Tongue (tissue), 2 donors: ENCODE measurements around the gene CNN3. TPM values are rescaled to one million over a fixed set of nuclear protein-coding genes. Genes with fewer than 3 reads are reported as not detected.
A peak's percentile ranks its signal among the peaks of the same experiment; 100 is the strongest.

ENCODE experiments used
- DNase-seq: peaks from one replicate; pipeline ENCODE4 v3.0.0-alpha.2; 2015
- total RNA-seq: library from RNA; depleted of rRNA; stranded (reverse); fragments of >200 nt; gene quantifications from one replicate; pipeline ENCODE4 v1.2.3, GENCODE V29; 2014

Gene CNN3
- total RNA-seq, 1 donor from 2014 or later, result 284 TPM

DNA sequence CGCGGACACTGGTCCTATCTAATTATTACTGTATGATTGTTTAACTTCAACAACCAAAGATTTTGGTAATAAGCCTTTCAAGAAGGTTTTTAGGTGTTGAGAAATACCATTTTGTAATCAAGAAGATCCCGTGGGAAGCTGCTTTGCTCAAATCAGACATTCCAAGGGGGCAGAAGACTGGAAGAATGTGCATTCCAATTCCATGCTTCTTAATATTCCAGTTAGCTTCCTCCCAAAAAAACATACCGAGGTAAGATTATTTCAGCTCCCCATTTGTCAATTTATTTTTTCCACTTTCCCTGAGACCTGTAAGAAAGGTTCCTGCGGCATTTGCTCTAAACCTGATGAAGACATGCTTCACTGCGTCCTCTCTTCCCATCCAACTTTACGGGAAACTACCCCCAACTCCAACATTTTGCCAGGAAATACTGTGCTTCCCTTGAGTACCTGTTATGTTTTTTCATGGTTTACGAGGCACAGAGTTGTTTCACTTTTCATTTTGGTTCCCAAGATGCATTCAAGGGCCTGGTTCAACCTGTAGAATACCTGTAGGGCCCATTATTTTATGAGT, 4.1 kb downstream of the CNN3 start:
- DNase-seq, result no peak

DNA sequence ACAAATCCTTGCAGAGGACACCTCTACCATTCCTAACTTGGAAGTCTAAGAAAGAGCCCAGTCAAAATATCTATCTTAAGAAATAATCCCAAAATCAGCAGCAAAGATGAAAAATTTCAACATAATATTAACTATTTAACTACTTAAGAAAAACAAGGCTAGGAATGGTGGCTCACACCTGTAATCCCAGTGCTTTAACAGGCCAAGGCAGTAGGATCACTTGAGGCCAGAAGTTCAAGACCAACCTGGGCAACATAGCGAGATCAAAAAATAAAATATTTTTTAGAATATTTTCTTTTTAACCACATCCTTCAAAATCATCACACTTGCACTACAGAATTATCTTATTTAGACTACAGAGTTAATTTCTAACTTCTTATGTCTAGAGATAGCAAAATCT, 4.9 kb downstream of the CNN3 start:
- no peak for DNase-seq

DNA sequence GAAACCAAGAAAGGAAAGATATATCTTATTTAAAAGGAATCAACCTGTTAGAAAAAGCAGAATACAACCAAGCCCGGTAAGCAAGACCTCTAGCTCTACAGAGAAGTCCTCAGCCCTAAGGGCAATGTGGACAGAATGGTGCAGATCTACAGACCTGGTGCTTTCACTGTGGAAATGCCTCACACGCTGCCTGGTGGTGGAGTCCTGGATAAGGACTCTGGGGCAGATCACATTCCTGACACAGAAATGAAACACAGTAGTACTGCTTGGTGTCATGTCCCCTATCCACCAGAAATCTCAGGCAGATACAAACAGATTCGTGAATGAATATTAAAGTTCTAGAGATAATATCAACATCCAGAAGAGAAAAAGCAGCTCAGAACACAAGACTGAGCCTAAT, 6.8 kb downstream of the CNN3 start:
- DNase-seq, result no peak

DNA sequence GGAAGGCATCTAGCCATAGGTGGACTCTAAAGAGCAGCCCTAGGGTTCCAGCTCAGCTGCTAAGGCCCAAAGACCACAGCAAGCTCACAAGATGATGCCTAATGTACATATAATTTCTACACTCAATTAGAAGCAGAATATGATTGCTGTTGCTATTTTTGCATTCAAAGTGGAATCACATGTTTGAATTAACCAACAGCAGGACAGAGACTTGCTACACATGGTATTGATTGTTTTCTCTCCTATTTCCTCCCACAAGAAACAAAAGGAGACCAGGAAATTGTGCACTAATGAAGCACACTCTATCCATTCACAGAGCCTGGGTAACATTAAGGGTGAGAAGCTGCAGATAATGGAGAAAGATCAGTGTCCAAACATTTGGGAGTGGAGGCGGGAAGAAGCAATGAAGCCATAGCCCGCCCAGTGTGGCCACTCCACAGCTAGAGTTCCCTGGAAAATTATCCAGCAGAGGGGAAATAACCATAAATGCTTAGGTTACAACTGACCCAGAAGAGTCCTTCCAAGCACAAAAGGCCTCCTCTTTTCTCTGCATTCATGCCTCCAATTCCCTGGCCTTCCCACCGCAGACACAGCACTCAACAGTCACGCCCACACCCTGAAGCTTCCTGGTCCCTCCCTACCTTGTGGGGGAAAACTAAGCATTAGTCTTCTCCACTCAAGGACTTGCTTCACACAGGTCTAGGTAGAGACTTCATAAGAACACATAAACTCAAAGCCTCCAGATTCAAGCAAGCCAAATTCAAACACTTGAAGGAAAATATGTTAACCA, 7.5 kb downstream of the CNN3 start:
- no peak for DNase-seq

DNA sequence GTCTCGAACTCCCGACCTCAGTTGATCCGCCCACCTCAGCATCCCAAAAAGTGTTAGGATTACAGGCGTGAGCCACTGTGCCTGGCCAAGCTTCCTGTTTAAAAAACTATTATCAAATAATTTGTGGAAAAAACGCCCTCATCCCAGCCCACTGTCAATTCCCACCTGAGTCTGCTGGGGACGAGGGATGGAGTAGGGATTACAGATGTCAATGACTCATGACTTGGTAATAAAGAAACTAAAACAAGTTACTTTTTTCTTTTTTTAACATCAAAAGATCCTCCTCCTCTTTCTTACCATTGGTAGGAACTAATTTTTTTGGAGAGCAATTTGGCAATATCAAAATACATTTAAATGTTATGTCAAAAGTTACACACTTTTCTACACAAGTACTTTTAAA, 9.7 kb downstream of the CNN3 start:
- no peak for DNase-seq

DNA sequence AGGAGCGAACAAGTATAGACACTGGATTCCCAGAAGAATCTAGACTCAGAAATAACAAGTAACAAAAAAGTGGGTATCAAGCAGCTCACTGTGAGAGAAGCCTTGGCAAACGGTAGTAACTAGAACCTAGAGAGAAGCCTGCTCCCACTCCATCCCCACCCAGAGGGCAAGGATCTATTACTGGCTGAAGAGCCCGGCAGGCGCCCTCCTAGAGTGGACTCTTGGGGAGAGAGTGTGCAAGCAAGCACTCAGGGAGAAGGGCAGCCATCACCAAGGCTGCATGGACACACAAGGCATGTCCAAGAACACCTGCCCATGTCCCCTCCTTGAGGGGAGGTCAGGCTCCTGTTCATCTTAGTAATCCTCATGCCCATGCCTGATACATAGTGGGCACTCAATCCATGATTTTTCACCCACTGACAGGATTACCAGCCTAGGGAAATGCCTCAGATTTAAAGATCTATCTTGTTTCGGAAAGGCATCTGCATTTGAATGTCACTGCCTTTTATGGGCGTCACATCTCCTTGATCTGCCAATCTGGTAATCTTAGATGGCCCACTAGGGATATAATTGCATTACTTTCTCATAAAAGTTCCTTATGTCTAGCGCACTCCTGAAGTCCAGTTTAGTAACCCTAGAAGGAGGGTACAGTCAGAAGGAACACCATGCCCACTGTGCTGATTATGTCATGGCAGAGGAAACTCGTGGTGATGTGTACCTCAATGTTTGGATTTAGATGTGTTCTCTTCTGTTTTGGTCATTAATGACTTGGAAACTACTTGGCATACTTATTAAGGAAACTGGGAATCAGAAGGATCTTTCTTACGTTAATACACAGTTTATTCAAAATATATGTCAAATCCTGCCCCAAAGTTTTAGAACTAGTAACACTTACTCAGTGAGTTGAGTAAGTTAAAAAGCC, 14.4 kb downstream of the CNN3 start:
- DNase-seq, result no peak

DNA sequence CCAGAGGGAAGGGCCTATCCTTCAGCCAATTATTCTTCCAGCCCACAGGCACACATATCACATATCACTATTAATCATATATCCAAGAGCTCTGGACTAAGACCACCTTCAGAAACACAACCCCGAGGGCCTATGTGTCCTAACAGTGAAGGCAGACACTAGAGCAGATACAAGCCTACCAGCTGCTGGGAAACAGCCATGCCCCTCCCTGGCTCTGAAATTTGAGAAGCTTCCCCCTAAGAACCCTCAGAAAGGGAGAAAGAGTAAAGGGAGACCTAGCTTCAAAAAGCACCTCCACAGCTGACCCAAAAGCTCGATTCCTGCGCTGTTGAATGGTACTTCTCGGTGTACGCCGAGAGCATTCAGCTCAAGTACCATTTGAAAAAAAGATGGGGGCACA, 17.4 kb downstream of the CNN3 start:
- DNase-seq, result peak; percentile 67

DNA sequence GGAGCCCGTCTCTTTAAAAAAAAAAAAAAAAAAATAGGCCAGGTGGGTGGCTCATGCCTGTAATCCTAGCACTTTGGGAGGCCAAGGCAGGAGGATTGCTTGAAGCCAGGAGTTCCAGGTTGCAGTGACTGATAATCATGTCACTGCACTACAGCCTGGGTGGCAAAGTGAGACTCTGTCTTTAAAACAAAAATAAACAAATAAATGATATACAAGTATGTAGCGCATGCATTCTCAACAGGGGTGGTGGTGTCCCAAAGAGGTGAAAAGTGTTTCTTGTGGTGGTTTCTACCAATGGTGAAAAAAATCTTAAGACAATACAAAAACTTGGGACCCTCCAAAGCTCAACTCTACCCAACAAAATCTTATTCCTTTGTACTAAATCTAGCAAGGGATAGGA, 17.9 kb downstream of the CNN3 start:
- DNase-seq, result no peak

DNA sequence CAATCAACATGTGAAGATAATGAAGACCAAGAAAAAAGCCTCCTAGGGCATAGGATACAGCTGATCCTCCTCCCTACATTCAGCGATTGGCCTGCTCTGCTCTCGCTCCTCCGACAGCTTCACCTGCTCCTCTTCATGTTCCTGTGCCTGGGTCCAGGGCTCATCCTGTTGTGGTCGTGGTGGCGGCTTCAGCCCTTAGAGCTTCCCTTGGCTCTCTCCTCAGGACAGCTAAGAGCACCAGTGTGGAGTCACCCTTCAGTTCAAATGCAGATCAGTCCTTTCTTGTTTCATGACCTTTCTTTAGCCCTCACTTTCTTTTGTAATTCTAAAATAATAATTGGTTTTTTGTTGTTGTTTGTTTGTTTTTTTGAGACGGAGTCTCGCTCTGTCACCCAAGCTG, 18.7 kb downstream of the CNN3 start:
- DNase-seq, result no peak

DNA sequence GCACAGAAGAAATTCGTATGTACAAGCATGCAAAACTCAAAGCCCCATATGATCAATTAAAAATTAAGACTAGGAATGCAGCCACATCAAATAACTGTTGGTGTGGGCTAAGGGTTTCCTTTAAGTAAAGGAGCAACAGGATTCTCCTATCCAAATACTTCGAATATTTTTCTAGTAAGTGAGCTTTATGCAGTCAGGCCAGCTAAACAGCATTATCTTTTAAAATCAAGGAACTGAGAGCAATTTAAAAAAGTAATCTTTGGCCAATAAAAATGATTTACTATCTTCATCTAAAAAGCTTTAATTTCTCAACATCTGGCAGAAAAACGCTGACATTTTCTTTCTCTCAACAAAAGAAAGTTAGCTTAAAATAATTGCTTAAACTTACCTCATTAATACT, 19.8 kb downstream of the CNN3 start:
- no peak for DNase-seq

DNA sequence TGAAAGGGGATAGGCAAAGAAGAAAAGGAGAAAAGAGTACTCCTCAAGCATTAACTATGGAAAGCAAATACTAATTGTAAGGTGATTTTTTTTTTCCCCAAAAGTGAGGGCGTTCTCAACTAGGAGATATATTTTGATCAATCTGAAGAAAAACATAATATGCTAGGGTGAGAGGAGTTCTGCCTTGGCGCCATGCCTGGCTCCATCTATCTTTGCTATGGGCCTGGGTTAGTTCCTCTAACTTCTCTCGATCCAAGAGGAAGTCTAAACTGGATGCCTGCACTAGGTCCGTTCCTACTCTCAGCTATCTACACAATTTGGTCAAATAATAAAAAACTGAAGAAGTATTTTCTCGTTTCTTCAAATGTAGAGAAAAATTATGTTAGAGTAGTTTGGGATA, 20.5 kb downstream of the CNN3 start:
- no peak for DNase-seq

DNA sequence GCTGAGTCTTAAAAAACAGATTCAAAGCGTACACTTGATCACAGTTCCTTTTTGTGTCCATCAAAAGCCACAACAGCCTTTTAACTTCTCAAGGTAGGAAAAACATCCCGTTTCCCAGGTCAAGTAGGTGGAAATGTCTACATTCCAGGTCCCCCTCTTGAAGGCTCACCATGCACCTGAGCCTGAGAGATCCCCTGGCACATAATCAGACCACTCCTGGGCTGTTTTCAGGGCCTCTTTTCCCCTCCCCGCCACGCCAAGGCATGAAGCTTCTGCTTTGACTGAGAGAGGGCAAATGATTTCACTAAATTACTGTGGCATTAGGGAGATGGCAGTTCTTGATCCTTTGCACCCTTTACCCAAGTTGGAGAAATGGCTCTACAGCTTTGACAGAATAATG, 21.7 kb downstream of the CNN3 start:
- no peak for DNase-seq

DNA sequence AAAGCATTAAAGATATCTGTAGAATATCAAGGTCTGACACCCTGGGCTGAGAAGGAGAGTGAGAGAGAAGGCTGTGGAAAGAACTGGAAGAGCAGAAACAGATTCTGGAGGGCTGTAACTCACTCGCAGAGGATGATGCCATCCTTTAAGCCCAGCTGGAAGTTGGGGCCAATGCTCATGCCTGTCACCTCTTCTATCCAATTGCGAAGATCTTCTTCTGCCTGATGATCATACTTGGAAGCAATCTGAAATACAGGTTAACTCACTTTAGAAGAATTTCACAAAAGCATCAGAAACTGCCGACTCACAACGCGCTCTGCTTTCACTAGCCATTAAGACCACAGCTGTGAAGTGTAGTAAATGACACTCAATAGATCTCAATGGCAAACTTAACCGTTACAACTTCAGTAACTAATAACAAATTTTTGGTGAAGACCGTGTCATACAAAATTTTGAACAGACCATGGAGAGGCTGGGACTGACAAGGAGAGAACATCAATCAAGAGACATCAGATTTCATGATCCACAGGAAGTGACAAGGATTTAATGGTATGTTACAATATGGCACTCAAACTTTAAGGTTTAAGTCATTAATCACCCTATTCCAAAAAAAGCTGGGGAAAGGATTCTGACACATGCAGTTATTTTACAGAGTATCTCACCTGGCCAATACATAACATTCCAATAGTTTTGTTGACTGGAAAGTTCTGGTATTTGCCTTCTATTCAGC, 23.5 kb downstream of the CNN3 start:
- no peak for DNase-seq

DNA sequence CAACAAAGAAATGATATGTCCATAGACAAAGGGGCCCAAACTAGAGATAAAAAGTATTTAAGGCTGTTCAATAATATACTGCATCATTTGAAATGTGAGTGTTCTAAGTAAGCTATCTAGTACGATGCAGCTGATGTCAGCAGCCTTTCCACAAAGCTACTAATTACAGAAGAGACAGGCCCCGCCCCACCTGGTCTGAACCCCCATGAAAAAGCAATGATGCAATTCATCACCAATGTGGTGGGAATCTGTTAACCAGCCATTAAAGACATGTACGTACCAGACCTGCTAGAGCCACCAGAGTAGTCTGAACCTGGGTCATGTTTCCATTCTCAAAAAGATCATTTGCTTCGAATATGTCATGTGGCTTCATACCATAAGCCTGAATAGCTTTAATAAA, 25.1 kb downstream of the CNN3 start:
- DNase-seq, result no peak

DNA sequence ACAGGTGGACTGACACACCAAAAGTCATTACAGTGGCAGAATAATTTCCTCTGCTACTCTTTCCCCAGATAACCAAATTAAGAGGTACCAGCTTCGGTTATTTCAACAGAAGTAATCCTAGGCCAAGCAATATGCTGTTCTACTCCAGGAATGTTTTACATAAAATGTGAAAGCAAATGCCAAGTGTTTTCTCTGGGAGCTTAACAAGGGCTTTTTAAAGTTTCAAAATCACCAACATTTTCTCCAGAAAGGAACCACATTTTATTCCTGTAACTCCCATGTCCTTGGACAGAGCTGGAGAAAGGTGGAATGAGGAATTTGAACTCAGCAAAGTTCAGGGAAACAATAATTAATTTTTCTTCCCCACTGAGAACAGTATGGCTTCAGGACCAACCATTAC, 27.2 kb downstream of the CNN3 start:
- no peak for DNase-seq

DNA sequence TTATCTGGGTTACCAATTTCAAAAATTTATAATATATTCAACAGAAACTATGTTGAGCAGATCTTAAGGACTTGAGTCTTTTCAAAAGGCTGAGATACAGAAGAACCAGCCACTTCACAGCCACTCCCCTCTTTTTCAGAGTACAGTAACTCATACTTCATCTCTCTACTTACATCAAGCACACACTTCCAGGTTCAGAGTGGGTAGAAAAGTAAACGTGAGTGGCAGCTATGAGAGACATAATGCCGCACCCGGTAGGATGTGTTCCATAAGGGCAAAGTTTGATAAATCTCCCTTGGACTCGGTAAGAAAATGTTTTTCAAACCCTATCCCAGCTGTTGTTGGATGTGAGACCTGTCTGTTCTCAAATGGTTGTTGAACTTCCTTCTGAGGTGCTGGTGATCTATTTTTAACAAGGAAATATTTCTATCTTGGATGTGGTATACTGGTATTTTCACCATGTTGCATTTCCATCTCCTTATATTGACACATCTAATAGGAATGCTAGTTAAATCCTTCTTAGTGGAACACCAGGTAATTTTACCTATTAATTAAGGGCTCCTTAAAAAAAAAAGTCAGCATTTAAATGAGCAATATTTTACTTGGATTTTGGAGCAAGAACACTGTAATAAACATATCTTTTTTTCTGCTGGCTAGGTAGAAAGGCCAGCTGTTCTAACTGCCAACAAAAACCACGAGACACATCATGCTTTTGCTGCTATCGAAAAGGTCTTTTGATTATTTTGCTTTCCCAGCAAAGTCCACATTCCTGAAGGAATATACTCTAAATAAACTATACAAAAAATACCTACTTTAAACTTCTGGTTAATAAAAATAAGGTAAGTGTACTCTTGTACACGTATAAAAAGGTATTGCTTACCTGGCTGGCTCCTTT, 28.2 kb downstream of the CNN3 start:
- DNase-seq, result no peak

DNA sequence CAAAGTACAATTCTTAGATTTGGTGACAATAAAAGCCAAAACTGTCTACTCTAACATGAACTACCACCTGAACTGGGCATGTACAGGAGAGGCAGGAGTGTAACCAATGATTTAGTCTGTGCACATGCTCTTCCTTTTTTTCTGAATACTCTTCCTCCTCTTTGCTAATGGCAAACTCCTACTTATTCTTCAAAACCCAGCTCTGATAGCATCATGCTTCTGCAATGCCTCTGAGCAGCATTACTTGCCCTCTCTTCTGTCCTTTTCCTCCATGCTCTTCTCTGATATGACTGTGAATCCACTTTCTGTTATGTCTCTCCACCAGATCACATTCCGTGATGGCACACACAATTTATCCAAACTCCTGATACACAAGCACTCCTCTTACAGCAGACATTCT, 31.4 kb downstream of the CNN3 start:
- no peak for DNase-seq

DNA sequence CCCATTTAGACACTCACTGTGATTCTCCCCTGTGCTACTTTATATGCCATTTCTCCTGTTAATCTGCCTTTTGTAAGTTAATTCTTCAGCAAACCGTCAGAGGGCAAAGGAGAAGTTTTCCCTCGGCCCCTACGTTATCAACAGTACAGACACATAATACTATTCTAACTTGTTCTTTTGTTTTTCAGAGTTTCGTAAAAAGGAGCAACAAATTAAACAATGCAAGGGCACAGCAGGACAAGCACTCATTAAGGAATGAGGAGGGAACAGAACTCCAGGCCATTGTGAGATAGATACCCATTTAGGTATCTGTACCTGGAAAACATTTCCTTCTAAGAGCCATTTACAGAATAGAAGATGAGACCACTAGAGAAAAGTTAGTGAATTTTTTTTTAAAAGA, 32.3 kb downstream of the CNN3 start:
- DNase-seq, result no peak

DNA sequence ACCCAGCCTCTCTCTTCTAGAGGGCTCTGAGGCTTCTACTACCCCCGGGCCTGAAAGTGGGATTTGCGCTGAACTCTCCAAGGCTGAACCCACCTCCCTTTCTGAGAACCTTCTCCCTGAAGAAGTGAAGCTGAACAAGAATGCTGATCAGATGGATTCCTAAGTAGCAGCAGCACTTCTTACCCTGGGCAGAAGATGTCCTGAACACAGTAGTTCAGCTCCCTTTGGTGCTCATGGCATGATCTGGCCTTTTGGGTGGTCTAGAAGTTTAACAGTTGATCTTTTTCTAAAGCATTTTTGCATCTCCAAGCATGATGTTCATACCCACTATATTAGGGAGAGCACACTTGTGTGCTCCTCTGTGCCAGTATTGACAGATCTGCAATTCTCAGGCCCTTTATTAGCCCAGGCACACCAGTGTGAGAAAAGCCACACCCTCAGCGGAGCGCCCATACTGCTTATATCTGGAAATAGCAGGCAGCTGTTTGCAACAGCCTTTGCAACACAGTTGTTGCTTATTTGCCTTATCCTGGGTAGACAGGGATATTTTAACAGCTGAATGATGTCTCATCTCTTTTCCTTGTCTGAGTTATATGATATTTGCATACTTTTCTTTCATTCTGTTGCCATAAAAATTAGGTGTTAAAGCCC, 34.2 kb downstream of the CNN3 start:
- DNase-seq, result peak; percentile 91

DNA sequence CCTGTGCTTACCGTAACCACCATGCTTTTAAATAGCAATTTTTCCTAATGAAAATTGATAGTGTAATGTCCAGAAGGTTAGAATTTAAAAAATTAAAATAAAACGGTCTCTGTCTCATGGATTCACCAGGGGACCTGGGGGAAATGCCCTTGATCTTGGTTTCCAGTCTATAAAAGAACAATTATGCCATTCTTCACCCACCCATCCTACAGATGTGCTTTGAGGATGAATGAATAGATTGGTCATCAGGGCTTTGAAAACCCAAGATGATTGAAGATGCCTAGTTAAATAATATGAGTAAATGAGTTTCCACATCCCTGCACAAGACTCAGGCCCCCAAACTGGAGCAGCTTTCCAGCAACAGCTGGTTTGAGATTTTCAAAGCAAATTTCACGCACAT, 38.7 kb downstream of the CNN3 start:
- no peak for DNase-seq

DNA sequence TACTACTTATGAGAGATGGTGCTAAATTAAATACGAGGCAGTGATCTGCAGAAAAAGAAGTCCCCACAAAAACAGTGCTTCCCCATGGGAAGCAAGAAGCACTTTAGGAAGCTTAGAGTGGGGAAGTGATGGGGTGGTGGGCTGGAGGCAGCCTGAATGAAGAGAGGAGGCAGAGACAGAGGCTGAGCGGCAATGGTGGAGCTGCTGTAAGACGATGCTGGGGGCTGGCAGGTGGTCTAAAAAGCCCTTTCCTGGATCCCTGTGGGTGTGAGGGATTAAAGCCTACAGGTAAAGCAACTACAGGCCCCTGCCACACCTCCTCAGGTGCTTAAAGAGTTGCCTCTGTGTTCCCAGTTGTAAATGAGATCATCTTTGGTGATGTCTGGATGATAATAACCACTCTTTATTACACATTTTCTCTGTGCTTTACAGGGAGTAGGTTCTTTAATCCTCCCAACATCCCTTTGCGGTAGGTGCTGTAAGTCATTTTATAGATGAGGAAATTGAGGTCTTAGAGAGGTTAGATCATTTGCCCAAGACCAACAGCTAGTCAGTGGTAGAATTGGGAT, 39.2 kb downstream of the CNN3 start:
- DNase-seq, result no peak
